ENCODE data around the gene PLEKHA1. TPM values are rescaled to one million over a fixed set of nuclear protein-coding genes. Genes with fewer than 3 reads are reported as not detected.

Gene PLEKHA1
- total and polyA plus RNA-seq, 4 donors: 15.9 to 29.2 (median 22.9) TPM

DNA sequence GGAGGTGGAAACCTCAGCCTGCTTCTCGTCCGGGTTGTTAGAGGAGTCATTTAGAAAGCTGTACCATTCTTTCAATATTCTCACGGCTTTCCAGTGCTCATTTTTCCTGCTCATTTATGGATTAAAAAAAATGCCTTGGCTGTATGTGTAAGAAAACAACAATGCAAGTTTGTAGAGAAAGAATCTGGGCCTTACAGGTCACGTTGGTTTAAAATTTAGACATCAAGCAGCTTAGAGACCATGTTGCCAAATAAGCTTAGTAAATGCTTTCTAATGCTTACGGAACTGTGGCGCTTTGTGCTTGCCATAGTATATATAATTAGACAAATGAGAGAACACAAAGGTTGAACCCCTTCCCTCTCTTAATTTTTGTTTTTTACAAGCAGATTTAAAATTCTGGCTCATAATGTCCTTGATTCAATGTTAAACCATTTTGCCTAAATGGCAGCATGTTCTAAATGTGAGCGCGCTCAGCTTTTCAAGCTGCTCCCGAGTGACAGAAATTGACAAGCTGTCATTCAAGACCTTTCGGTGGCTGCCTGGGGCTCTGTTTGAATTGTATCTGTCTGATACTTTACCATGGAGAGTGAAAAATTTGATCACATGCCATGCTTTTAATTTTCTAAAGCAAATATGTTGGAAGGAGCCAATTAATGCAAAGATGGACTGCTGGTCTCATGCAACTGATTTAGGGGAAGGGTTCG, 81.0 kb downstream of the PLEKHA1 start:
- Histone ChIP-seq H3K36me3 (ENCODE audit: control insufficient read depth in 4 of 4, insufficient read depth in 3 of 4, low read depth in 1 of 4, low read length in 3 of 4) (no peaks in the 10 kb centered on the region), H3K27me3 (ENCODE audit: control insufficient read depth in 4 of 4, insufficient read depth in 4 of 4, low read length in 3 of 4) (no peaks in the 10 kb centered on the region), H3K27ac (ENCODE audit: low read depth in 1 of 2, low read length in 2 of 2) (no peak overlapping the region), H3K4me1 (ENCODE audit: control insufficient read depth in 4 of 4, insufficient read depth in 4 of 4, low read length in 3 of 4) (peaks cover 0 to 3% (median 2%) of the 10 kb centered on the region in 4 donors), H3K4me3 (ENCODE audit: low read depth in 1 of 3, low read length in 3 of 3) (no peak overlapping the region), H3K9me3 (ENCODE audit: control insufficient read depth in 4 of 4, low read length in 3 of 4) (no peaks in the 10 kb centered on the region), H3K9ac (ENCODE audit: low read depth in 1 of 2, low read length in 2 of 2) (no peak overlapping the region)
- 90% methylated on average over 11 of the region's 11 CpGs for WGBS
- TF ChIP-seq, protein P1, sequence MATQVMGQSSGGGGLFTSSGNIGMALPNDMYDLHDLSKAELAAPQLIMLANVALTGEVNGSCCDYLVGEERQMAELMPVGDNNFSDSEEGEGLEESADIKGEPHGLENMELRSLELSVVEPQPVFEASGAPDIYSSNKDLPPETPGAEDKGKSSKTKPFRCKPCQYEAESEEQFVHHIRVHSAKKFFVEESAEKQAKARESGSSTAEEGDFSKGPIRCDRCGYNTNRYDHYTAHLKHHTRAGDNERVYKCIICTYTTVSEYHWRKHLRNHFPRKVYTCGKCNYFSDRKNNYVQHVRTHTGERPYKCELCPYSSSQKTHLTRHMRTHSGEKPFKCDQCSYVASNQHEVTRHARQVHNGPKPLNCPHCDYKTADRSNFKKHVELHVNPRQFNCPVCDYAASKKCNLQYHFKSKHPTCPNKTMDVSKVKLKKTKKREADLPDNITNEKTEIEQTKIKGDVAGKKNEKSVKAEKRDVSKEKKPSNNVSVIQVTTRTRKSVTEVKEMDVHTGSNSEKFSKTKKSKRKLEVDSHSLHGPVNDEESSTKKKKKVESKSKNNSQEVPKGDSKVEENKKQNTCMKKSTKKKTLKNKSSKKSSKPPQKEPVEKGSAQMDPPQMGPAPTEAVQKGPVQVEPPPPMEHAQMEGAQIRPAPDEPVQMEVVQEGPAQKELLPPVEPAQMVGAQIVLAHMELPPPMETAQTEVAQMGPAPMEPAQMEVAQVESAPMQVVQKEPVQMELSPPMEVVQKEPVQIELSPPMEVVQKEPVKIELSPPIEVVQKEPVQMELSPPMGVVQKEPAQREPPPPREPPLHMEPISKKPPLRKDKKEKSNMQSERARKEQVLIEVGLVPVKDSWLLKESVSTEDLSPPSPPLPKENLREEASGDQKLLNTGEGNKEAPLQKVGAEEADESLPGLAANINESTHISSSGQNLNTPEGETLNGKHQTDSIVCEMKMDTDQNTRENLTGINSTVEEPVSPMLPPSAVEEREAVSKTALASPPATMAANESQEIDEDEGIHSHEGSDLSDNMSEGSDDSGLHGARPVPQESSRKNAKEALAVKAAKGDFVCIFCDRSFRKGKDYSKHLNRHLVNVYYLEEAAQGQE (IDR thresholded peaks at IDR 0.05): no peak
- no peak for TF ChIP-seq GABPA (IDR thresholded peaks at IDR 0.05 in 1 of 2, conservative IDR thresholded peaks at IDR 0.05 in 1 of 2)
- no peak for TF ChIP-seq HNF4A (conservative IDR thresholded peaks at IDR 0.05)
- TF ChIP-seq EGR1 (IDR thresholded peaks at IDR 0.05; ENCODE audit: low read depth in 2 of 2): no peak
- TF ChIP-seq, protein P2, sequence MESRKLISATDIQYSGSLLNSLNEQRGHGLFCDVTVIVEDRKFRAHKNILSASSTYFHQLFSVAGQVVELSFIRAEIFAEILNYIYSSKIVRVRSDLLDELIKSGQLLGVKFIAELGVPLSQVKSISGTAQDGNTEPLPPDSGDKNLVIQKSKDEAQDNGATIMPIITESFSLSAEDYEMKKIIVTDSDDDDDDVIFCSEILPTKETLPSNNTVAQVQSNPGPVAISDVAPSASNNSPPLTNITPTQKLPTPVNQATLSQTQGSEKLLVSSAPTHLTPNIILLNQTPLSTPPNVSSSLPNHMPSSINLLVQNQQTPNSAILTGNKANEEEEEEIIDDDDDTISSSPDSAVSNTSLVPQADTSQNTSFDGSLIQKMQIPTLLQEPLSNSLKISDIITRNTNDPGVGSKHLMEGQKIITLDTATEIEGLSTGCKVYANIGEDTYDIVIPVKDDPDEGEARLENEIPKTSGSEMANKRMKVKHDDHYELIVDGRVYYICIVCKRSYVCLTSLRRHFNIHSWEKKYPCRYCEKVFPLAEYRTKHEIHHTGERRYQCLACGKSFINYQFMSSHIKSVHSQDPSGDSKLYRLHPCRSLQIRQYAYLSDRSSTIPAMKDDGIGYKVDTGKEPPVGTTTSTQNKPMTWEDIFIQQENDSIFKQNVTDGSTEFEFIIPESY (IDR thresholded peaks at IDR 0.05): no peak
- no peak for TF ChIP-seq YY1 (IDR thresholded peaks at IDR 0.05)
- TF ChIP-seq HNF4G (IDR thresholded peaks at IDR 0.05): no peak
- TF ChIP-seq, protein P3, sequence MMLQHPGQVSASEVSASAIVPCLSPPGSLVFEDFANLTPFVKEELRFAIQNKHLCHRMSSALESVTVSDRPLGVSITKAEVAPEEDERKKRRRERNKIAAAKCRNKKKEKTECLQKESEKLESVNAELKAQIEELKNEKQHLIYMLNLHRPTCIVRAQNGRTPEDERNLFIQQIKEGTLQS (IDR thresholded peaks at IDR 0.05): no peak
- TF ChIP-seq RAD21 (IDR thresholded peaks at IDR 0.05): no peak
- no peak for TF ChIP-seq FOXA1 (IDR thresholded peaks at IDR 0.05)
- no peak for TF ChIP-seq TAF1 (conservative IDR thresholded peaks at IDR 0.05)
- no peak for TF ChIP-seq NR2F2 (IDR thresholded peaks at IDR 0.05)
- no peak for TF ChIP-seq RXRA (IDR thresholded peaks at IDR 0.05)
- TF ChIP-seq JUND (IDR thresholded peaks at IDR 0.05): no peak
- TF ChIP-seq, protein P4, sequence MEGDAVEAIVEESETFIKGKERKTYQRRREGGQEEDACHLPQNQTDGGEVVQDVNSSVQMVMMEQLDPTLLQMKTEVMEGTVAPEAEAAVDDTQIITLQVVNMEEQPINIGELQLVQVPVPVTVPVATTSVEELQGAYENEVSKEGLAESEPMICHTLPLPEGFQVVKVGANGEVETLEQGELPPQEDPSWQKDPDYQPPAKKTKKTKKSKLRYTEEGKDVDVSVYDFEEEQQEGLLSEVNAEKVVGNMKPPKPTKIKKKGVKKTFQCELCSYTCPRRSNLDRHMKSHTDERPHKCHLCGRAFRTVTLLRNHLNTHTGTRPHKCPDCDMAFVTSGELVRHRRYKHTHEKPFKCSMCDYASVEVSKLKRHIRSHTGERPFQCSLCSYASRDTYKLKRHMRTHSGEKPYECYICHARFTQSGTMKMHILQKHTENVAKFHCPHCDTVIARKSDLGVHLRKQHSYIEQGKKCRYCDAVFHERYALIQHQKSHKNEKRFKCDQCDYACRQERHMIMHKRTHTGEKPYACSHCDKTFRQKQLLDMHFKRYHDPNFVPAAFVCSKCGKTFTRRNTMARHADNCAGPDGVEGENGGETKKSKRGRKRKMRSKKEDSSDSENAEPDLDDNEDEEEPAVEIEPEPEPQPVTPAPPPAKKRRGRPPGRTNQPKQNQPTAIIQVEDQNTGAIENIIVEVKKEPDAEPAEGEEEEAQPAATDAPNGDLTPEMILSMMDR (IDR thresholded peaks at IDR 0.05; ENCODE audit: low read depth, low read length, missing input control): no peak
- TF ChIP-seq FOXA2 (IDR thresholded peaks at IDR 0.05): no peak
- TF ChIP-seq, protein P5, sequence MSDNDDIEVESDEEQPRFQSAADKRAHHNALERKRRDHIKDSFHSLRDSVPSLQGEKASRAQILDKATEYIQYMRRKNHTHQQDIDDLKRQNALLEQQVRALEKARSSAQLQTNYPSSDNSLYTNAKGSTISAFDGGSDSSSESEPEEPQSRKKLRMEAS (IDR thresholded peaks at IDR 0.05): no peak
- TF ChIP-seq SP1 (IDR thresholded peaks at IDR 0.05): no peak
- DNase-seq (ENCODE audit: low spot score): no peak

Data from liver (tissue), 9 donors.